Gastrocnemius medialis (tissue), 4 donors: ENCODE data around the gene MARCHF7. TPM values are rescaled to one million over a fixed set of nuclear protein-coding genes. Genes with fewer than 3 reads are reported as not detected.

Source experiments
- ATAC-seq, 2 donors: fragments of 150-250 bp; one replicate each; pipeline ENCODE4 v1.9.1; 2016
- DNase-seq, 2 donors: peaks; one replicate each; pipeline ENCODE4 v3.0.0-alpha.2; 2019
- H3K27ac ChIP-seq, 4 donors: fragments of 200-600 bp; sonication (generic); 1 replicate in 1 of 4; 2 replicates in 3 of 4; pipeline ENCODE4 v1.5.1; 2016 to 2018; ENCODE audit warnings: mild to moderate bottlenecking in 2 of 4, moderate library complexity in 1 of 4
- H3K27me3 ChIP-seq, 3 donors: fragments of 200-600 bp; sonication (generic) in 2 of 3; 1 replicate in 1 of 3; 2 replicates in 2 of 3; pipeline versions ENCODE4 v1.5.1 to v1.6.0; 2016 to 2019; ENCODE audit warnings: mild to moderate bottlenecking in 1 of 3, moderate library complexity in 1 of 3
- H3K36me3 ChIP-seq, 2 donors: fragments of 200-600 bp; sonication (generic) in 1 of 2; one replicate each; pipeline ENCODE4 v1.5.1; 2017 to 2018
- H3K4me1 ChIP-seq, 2 donors: fragments of 200-600 bp; sonication (generic) in 1 of 2; one replicate each; pipeline ENCODE4 v1.5.1; 2016 to 2017; ENCODE audit warnings: mild to moderate bottlenecking in 2 of 2
- H3K4me3 ChIP-seq, 4 donors: fragments of 200-600 bp; sonication (generic) in 3 of 4; 1 replicate in 1 of 4; 2 replicates in 3 of 4; pipeline ENCODE4 v1.5.1; 2016 to 2019; ENCODE audit warnings: mild to moderate bottlenecking in 2 of 4
- H3K9me3 ChIP-seq, 3 donors: fragments of 200-600 bp; sonication (generic) in 2 of 3; 1 replicate in 1 of 3; 2 replicates in 2 of 3; pipeline ENCODE4 v1.5.1; 2016 to 2019
- POLR2A ChIP-seq, 2 donors: fragments of 450-650 bp; IDR thresholded peaks; one replicate each; pipeline ENCODE4 v1.6.1; 2017; ENCODE audit warnings: antibody characterized with exemption in 2 of 2, mild to moderate bottlenecking in 2 of 2, moderate library complexity in 2 of 2
- in situ Hi-C, 4 donors: fragments of 200-750 bp; cut with MboI; loops; one replicate each; pipeline versions ENCODE4 v1.15.0 to v1.8.0; 2017; ENCODE audit warnings: low sequenced_read_pairs in 4 of 4
- intact Hi-C: fragments of 100-400 bp; cut with DNase I; formaldehyde crosslinking; loops from one replicate; pipeline ENCODE4 v1.15.1; 2023; ENCODE audit warnings: low total_unique reads
- total RNA-seq, 4 donors: library from RNA; depleted of rRNA; stranded (reverse); fragments of >200 nt; gene quantifications; one replicate each; pipeline versions ENCODE4 v1.1.0 to v1.2.3, GENCODE V29; 2016
- TF ChIP-seq, protein P1 (sequence below), 5 experiments: fragments of 450-650 bp in 3 of 5; fragments of 200-600 bp in 2 of 5; sonication (generic) in 2 of 5; IDR thresholded peaks in 4 of 5; conservative IDR thresholded peaks in 1 of 5; 1 replicate in 4 of 5; 2 replicates in 1 of 5; pipeline ENCODE4 v1.5.1; 2016 to 2019; ENCODE audit warnings: antibody characterized with exemption in 5 of 5, mild to moderate bottlenecking in 3 of 5, moderate library complexity in 3 of 5

Gene MARCHF7
- total RNA-seq, 4 donors from 2014 or later = 88.6 to 125 (median 93.4) TPM

DNA sequence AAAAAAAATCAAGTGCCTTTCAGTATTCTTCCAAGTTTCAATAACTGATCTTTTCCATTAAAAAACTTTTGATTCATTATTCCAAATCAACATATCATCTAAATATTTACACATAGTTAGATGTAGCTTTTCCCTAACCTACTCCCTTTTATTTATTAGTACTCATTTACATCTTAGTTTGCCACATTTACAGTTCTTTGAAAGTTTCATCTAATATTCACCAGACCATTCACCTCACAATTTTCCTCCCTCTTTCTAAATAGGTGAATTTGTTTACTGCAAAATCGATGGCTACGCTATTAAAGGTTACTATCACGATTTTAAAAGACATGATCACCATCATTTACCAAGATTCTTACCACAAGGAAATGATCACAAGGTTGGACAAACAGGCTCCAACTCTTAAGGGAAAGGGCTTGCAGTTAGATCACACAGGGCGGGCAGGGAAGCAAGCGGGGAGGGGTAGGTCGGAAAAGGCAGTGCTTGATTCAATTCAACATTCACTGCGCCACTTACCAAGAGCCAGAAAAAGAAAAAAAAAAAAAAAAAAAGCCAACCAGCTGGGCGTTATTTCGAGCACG lies 654 bp upstream of the MARCHF7 start:
- H3K9me3 ChIP-seq = no peaks in the 10 kb centered on the region
- no peak for TF ChIP-seq POLR2A (IDR thresholded peaks at IDR 0.05)
- TF ChIP-seq, protein P1, sequence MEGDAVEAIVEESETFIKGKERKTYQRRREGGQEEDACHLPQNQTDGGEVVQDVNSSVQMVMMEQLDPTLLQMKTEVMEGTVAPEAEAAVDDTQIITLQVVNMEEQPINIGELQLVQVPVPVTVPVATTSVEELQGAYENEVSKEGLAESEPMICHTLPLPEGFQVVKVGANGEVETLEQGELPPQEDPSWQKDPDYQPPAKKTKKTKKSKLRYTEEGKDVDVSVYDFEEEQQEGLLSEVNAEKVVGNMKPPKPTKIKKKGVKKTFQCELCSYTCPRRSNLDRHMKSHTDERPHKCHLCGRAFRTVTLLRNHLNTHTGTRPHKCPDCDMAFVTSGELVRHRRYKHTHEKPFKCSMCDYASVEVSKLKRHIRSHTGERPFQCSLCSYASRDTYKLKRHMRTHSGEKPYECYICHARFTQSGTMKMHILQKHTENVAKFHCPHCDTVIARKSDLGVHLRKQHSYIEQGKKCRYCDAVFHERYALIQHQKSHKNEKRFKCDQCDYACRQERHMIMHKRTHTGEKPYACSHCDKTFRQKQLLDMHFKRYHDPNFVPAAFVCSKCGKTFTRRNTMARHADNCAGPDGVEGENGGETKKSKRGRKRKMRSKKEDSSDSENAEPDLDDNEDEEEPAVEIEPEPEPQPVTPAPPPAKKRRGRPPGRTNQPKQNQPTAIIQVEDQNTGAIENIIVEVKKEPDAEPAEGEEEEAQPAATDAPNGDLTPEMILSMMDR (IDR thresholded peaks at IDR 0.05 in 4 of 5, conservative IDR thresholded peaks at IDR 0.05 in 1 of 5) = no peak
- ATAC-seq (peak; percentile 31), DNase-seq (no peak)
- intact Hi-C loops (loop anchor here (1.0 to 5.0 kb wide), 5 partner anchors 86 to 459 kb away; partner anchors contain the start of genes BAZ2B, CD302 and WDSUB1), in situ Hi-C loops (loop anchor here in 1 of 4 donors (25.0 kb wide), 1 partner anchor 199 kb away; no protein-coding TSS in a partner anchor)
- H3K36me3 ChIP-seq = peaks cover 0 to 5% of the 10 kb centered on the region in 2 donors
- H3K4me3 ChIP-seq = peak overlapping the region; percentile 92 to 93 (median 92)
- H3K27me3 ChIP-seq = no peaks in the 10 kb centered on the region
- peaks cover 7 to 38% of the 10 kb centered on the region in 2 donors for H3K4me1 ChIP-seq
- H3K27ac ChIP-seq = peak overlapping the region; percentile 97 to 99 (median 98)

DNA sequence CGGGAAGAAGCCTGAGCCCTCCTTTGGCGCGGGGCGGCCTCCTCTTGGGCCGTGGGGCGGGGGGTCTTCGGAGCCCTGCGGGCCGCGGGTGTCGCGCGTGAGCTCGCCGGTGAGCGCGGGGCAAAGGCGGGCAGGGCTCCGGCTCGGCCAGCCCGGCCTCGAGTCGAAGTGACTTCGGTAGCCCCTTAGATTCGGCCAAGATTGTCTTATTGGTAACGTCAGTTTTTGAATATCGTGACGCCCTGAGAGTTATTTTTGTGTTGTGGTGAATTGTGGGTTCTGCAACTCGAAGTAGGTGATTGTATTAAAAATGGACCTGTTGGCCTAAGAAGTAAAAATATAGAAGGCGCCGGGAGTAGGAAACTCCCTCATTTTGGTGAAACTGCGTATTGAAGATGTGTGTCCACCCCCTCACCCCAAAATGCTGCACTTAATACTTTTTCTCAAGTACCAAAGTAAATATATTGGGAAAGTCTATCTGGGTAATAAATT lies 669 bp downstream of the MARCHF7 start:
- ATAC-seq = peak; percentile 10 to 24
- H3K27me3 ChIP-seq = no peaks in the 10 kb centered on the region
- peaks cover 0 to 5% of the 10 kb centered on the region in 2 donors for H3K36me3 ChIP-seq
- intact Hi-C loops = loop anchor here (1.0 to 5.0 kb wide), 5 partner anchors 84 to 461 kb away; partner anchors contain the start of genes BAZ2B, CD302 and WDSUB1
- peak overlapping the region; percentile 92 to 93 (median 92) for H3K4me3 ChIP-seq
- DNase-seq = no peak
- in situ Hi-C loops = loop anchor here in 1 of 4 donors (25.0 kb wide), 1 partner anchor 201 kb away; no protein-coding TSS in a partner anchor
- peak overlapping the region; percentile 97 to 99 (median 98) for H3K27ac ChIP-seq
- TF ChIP-seq POLR2A (IDR thresholded peaks at IDR 0.05) = no peak
- TF ChIP-seq, protein P1 (IDR thresholded peaks at IDR 0.05 in 4 of 5, conservative IDR thresholded peaks at IDR 0.05 in 1 of 5) = no peak
- H3K9me3 ChIP-seq = no peaks in the 10 kb centered on the region
- H3K4me1 ChIP-seq = peaks cover 21 to 51% of the 10 kb centered on the region in 2 donors

DNA sequence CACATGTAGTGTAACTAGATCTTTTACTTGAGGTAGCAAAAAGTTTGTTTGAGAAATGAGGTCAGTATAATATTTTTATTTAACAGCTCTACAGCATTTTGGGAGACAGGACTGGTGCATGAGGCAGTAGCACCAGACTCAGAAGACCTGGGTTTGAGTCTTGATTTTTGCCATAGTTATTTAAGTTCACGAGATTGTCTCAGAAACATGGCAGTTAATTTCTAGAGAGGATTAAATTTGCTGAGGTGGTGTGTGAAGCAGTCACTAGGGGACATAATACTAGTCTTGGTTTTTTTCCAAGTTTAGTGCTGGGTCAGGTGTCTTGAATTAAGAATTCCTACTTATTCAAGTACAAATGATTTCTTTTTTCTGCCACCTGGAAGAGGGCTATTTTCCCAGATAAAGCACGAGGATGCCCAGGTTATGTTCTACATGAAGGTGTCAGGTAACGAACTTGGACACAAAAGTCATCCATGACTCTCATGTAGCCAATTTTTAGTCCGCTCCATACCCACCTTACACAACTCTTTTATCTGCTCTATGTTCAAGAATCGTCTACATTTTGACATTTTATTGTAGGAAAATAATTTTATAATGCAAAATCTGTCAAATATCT lies 1.4 kb downstream of the MARCHF7 start:
- TF ChIP-seq POLR2A (IDR thresholded peaks at IDR 0.05) = no peak
- TF ChIP-seq, protein P1 (IDR thresholded peaks at IDR 0.05 in 4 of 5, conservative IDR thresholded peaks at IDR 0.05 in 1 of 5) = no peak
- in situ Hi-C loops (loop anchor here in 1 of 4 donors (25.0 kb wide), 1 partner anchor 201 kb away; no protein-coding TSS in a partner anchor), intact Hi-C loops (loop anchor here (2.0 to 5.0 kb wide), 3 partner anchors 84 to 461 kb away; partner anchors contain the start of gene CD302)
- DNase-seq (peak in 1 of 2 donors; percentile 19), ATAC-seq (peak; percentile 37 to 50)
- Histone ChIP-seq H3K27me3 (no peaks in the 10 kb centered on the region), H3K4me3 (peak overlapping the region; percentile 92 to 93 (median 92)), H3K9me3 (no peaks in the 10 kb centered on the region), H3K36me3 (peaks cover 0 to 5% of the 10 kb centered on the region in 2 donors), H3K27ac (peak overlapping the region; percentile 97 to 99 (median 98)), H3K4me1 (peaks cover 28 to 55% of the 10 kb centered on the region in 2 donors)

DNA sequence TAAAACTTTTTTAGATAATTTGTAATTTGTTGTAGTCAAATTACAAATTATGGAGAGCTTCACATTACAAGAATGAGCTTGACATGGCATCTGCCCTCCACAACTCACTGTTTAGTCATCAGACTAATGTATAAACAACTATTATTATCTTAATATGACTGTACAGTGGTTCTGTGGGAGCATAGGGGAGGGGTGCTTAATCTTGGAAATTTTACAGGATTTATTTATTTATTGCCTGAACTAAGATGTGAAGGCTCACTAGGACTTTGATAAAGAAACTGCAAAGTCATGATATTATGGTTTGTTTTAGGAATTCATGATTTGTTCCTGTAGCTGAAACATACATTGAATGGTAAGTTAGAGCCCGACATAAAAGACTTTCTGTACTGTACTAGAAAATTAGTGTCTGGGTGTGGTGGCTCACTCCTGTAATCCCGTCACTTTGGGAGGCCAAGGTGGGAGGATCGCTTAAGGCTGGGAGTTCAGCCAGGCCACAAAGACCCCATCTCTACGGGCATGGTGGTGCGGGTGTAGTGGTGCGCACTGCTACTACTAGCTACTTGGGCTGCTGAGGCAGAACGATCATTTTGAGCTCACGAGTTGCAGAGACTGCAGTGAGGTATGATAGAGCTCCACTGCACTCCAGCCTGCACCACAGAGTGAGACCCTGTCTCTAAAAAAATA lies 2.1 kb downstream of the MARCHF7 start:
- in situ Hi-C loops = loop anchor here in 1 of 4 donors (25.0 kb wide), 1 partner anchor 202 kb away; no protein-coding TSS in a partner anchor
- peak in 1 of 2 donors; percentile 45 for ATAC-seq
- Histone ChIP-seq H3K36me3 (peaks cover 0 to 10% of the 10 kb centered on the region in 2 donors), H3K27me3 (no peaks in the 10 kb centered on the region), H3K27ac (peak overlapping the region; percentile 97 to 99 (median 98)), H3K9me3 (no peaks in the 10 kb centered on the region), H3K4me3 (peak overlapping the region; percentile 5 to 93 (median 92)), H3K4me1 (peaks cover 28 to 55% of the 10 kb centered on the region in 2 donors)
- TF ChIP-seq, protein P1 (IDR thresholded peaks at IDR 0.05 in 4 of 5, conservative IDR thresholded peaks at IDR 0.05 in 1 of 5) = no peak
- TF ChIP-seq POLR2A (IDR thresholded peaks at IDR 0.05) = no peak
- no peak for DNase-seq
- intact Hi-C loops = loop anchor here (5.0 kb wide), 2 partner anchors 83 to 462 kb away; partner anchors contain the start of gene CD302
